ENCODE results near the gene MIA. TPM values are rescaled to one million over a fixed set of nuclear protein-coding genes. Genes with fewer than 3 reads are reported as not detected.

Gene MIA
- total RNA-seq: not detected in 2 replicates

GRCh38 chr19:40774916-40775631 is at the start of gene MIA:
MIA (plus strand) TSS chr19:40775521; CDS start chr19:40775543, 22 bp downstream.

GRCh38 chr19:40750058-40750873 is 25.1 kb upstream of the MIA start, which contains the start of gene ACTMAP:
ACTMAP (minus strand) TSS chr19:40750477; CDS start chr19:40749803, 674 bp downstream.

DNA sequence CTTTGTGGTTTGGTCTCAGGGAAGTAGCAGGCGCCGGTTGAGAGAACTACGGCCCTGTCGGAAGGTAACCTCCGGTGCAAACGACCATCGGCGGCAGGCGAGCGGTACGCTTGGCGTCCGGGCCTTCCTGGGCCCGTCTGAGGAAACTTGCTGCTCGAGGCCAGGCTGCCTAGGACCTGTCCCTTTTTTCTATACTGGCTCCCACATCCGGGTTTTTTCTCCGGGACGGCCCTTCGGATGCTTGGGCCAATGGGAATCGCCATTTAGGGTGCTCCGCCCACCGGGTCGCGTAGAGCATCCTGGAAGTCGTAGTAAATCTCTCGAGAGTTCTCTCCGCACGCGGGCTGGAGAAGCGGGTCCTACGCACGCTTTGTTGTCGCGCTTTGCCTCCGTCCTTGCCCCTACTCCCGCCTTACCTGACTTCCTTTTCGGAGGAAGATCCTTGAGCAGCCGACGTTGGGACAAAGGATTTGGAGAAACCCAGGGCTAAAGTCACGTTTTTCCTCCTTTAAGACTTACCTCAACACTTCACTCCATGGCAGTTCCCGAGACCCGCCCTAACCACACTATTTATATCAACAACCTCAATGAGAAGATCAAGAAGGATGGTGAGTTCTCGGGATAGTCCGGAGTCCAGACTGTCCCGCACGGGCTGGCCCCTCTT is 24.3 kb upstream of the MIA start, which contains the start of gene SNRPA:
Gene SNRPA, plus strand, starts transcription at position 330 of the 664 bp plus-strand sequence. Its CDS starts 206 bp downstream, at position 536.

GRCh38 chr19:40777937-40778705 is 2.8 kb downstream of the MIA start, which contains the start of gene RAB4B:
RAB4B (plus strand) TSS chr19:40778247; CDS start chr19:40778376, 129 bp downstream.

DNA sequence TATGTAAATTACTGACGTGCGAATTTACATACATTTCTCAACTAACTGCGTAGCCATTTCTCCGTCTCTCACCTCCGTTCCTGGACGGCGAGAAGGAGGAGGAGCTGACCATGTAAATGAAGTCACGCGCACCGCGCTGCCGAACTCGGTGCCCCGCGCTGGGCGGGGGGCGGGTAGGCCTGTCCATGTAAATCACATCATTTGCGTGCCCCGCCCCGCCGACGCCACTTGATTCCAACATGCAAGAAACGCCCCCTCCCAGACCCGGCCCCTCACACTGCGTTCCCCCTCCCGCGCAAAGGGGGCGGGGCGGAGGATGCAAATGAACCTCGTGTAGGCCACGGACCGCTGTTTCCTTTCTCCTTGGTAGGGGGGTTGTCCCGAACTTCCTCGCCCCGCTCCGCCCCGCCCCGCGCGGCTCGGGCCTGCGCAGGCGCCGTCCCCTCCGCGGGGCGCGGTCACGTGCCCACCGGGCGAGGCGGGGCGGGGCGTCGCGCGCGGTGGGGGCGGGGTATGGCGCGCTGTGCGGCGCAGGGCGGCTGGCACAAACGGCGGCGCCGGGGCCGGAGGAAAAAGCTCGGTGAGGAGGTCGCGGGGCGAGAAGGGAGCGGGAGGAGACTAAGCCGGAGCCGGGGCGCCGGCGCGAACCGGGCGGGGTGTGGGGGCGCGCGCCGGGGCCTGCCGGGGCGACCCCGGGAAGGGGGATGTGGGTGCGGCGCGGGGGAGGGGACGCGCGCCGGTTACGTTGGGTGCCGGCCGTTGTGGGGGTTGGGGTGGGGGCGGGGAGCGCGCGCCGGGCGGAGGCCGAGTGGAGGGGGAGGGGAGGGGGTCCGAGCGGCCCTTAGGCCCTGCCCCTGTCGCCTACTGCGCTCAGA is 23.6 kb downstream of the MIA start, which contains the start of gene EGLN2:
Gene EGLN2, plus strand, starts transcription at position 509 of the 875 bp plus-strand sequence. CDS start 1,382 bp downstream, outside the sequence.

Other genes with a start within 250 kb of the MIA start
- 14.9 and 26.2 TPM in 2 replicates for gene SHKBP1, start 198.6 kb upstream of the MIA start, total RNA-seq
- 9.7 and 16.6 TPM in 2 replicates for gene LTBP4, start 174.2 kb upstream of the MIA start, total RNA-seq
- gene NUMBL, start 84.9 kb upstream of the MIA start, total RNA-seq: 36.5 and 40.9 TPM in 2 replicates
- gene COQ8B, start 58.6 kb upstream of the MIA start, total RNA-seq: 28.9 and 40.7 TPM in 2 replicates
- gene ITPKC, start 58.4 kb upstream of the MIA start, total RNA-seq: 17.5 and 23.2 TPM in 2 replicates
- gene ACTMAP, start 25.0 kb upstream of the MIA start, total RNA-seq: 1.1 and 2.0 TPM in 2 replicates
- gene SNRPA, start 24.3 kb upstream of the MIA start, total RNA-seq: 33.7 and 55.4 TPM in 2 replicates
- gene RAB4B, start 2.7 kb downstream of the MIA start, total RNA-seq: 11.7 and 19.9 TPM in 2 replicates
- 101 and 103 TPM in 2 replicates for gene EGLN2, start 23.7 kb downstream of the MIA start, total RNA-seq
- not detected in 2 replicates for gene CYP2A6, start 74.9 kb downstream of the MIA start, total RNA-seq
- not detected in 2 replicates for gene CYP2A7, start 106.7 kb downstream of the MIA start, total RNA-seq
- gene CYP2B6, start 215.8 kb downstream of the MIA start, total RNA-seq: not detected in 2 replicates

All from placental pericyte (primary cell).